Neuronal stem cell (in vitro differentiated cells): ENCODE data around the gene POLR1A.
"Not testable (repeated sequence)": the region's sequence is repeated elsewhere in the genome, so short reads cannot be mapped to it uniquely, and the experiment has no call there.

Experiments
- DNase-seq: peaks from one replicate; pipeline ENCODE4 v3.0.0-alpha.2; 2013; ENCODE audit warnings: low spot score
- H2AFZ ChIP-seq: one replicate; pipeline ENCODE4 v1.6.1; 2013; ENCODE audit warnings: mild to moderate bottlenecking, low read length, inconsistent platforms
- H2AK5ac ChIP-seq: 2 replicates; pipeline ENCODE4 v1.6.1; 2013; ENCODE audit warnings: low read depth, mild to moderate bottlenecking, inconsistent platforms, low read length, moderate library complexity, mixed read lengths
- H2BK120ac ChIP-seq: 2 replicates; pipeline ENCODE4 v1.6.1; 2013; ENCODE audit warnings: low read depth, mild to moderate bottlenecking, inconsistent platforms, low read length, moderate library complexity, mixed read lengths
- H2BK12ac ChIP-seq: one replicate; pipeline ENCODE4 v1.6.1; 2013; ENCODE audit warnings: low read length, inconsistent platforms
- H2BK15ac ChIP-seq: 2 replicates; pipeline ENCODE4 v1.6.1; 2013; ENCODE audit warnings: mild to moderate bottlenecking, low read length, inconsistent platforms, mixed read lengths
- H2BK5ac ChIP-seq: one replicate; pipeline ENCODE4 v1.6.1; 2013; ENCODE audit warnings: inconsistent platforms, mild to moderate bottlenecking, low read length, moderate library complexity
- H3K14ac ChIP-seq: one replicate; pipeline ENCODE4 v1.6.1; 2013; ENCODE audit warnings: low read length, inconsistent platforms
- H3K18ac ChIP-seq: 2 replicates; pipeline ENCODE4 v1.6.1; 2013; ENCODE audit warnings: low read length, inconsistent platforms
- H3K23ac ChIP-seq: 2 replicates; pipeline ENCODE4 v1.6.1; 2013; ENCODE audit warnings: low read depth, mild to moderate bottlenecking, mixed read lengths, low read length, inconsistent platforms; ENCODE audit not compliant: poor library complexity
- H3K27ac ChIP-seq: replicated peaks from 3 replicates; pipeline ENCODE4 v1.5.1; 2013; ENCODE audit warnings: low read length, inconsistent platforms
- H3K27me3 ChIP-seq, 3 experiments: 2 replicates each; pipeline ENCODE4 v1.6.1; 2013; ENCODE audit warnings: low read length in 3 of 3, mild to moderate bottlenecking in 2 of 3, inconsistent platforms in 1 of 3, low read depth in 1 of 3, mixed read lengths in 1 of 3, moderate library complexity in 1 of 3; ENCODE audit not compliant: control insufficient read depth in 3 of 3, insufficient read depth in 3 of 3
- H3K36me3 ChIP-seq, 2 donors: replicated peaks in 1 of 2; 2 replicates each; pipeline ENCODE4 v1.6.1; 2013; ENCODE audit warnings: low read length in 2 of 2; ENCODE audit not compliant: control insufficient read depth in 2 of 2, insufficient read depth in 2 of 2
- H3K4ac ChIP-seq: 2 replicates; pipeline ENCODE4 v1.6.1; 2013; ENCODE audit warnings: inconsistent platforms, mild to moderate bottlenecking, low read length, moderate library complexity
- H3K4me1 ChIP-seq, 2 donors: 1 replicate in 1 of 2; 2 replicates in 1 of 2; pipeline ENCODE4 v1.6.1; 2013; ENCODE audit warnings: low read length in 2 of 2, low read depth in 1 of 2; ENCODE audit not compliant: control insufficient read depth in 2 of 2, insufficient read depth in 1 of 2
- H3K4me2 ChIP-seq: one replicate; pipeline ENCODE4 v1.6.1; 2013; ENCODE audit warnings: mild to moderate bottlenecking, low read length, inconsistent platforms; ENCODE audit not compliant: insufficient read depth, poor library complexity, severe bottlenecking
- H3K4me3 ChIP-seq, 2 donors: 2 replicates each; pipeline ENCODE4 v1.5.1; 2013; ENCODE audit warnings: low read length in 2 of 2, mild to moderate bottlenecking in 2 of 2, inconsistent platforms in 1 of 2, moderate library complexity in 1 of 2
- H3K79me1 ChIP-seq: one replicate; pipeline ENCODE4 v1.6.1; 2013; ENCODE audit warnings: low read depth, mild to moderate bottlenecking, inconsistent platforms, low read length, moderate library complexity
- H3K9ac ChIP-seq: one replicate; pipeline ENCODE4 v1.6.1; 2013; ENCODE audit warnings: mild to moderate bottlenecking, low read depth, low read length, inconsistent platforms; ENCODE audit not compliant: poor library complexity
- H3K9me3 ChIP-seq, 2 donors: replicated peaks in 1 of 2; 2 replicates each; pipeline versions ENCODE3 to v1.6.1; 2013; ENCODE audit warnings: low read length in 2 of 2, mild to moderate bottlenecking in 2 of 2, inconsistent platforms in 1 of 2, low read depth in 1 of 2, mixed read lengths in 1 of 2, moderate library complexity in 1 of 2; ENCODE audit not compliant: control insufficient read depth in 2 of 2, insufficient read depth in 1 of 2
- H4K8ac ChIP-seq: one replicate; pipeline ENCODE4 v1.6.1; 2013; ENCODE audit warnings: low read depth, mild to moderate bottlenecking, inconsistent platforms, low read length, moderate library complexity
- H4K91ac ChIP-seq: one replicate; pipeline ENCODE4 v1.6.1; 2013; ENCODE audit warnings: low read length, low read depth, mild to moderate bottlenecking, inconsistent platforms; ENCODE audit not compliant: poor library complexity
- WGBS, 2 donors: extraction: QIAGEN DNeasy Blood & Tissue Kit; methylation state at CpG; one replicate each; pipeline ENCODE4 v1.1.7; 2013; ENCODE audit warnings: missing lambda C conversion rate in 2 of 2, mixed read lengths in 1 of 2; ENCODE audit not compliant: insufficient read length in 2 of 2, insufficient replicate concordance in 1 of 2; ENCODE audit errors: extremely low coverage in 2 of 2; 5-methylcytosine and 5-hydroxymethylcytosine counted together

Gene POLR1A

DNA sequence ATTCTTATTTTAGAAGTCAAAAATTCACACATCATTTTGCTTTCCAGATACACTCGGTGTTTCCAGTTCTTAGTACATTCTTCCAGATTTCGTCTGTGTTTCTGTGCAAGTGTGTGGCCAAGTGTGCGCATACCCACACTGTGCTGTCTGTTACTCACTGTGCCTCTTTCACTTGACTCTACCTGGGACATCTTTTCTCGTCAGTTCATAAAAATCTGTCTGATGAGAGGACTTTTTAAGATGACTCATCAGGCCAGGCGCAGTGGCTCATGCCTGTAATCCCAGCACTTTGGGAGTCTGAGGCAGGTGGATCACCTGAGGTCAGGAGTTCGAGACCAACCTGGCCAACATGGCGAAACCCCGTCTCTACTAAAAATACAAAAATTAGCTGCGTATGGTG, 113.6 kb downstream of the POLR1A start:
- H2BK120ac ChIP-seq, H2BK15ac ChIP-seq, H2AK5ac ChIP-seq, H2AFZ ChIP-seq, H3K4ac ChIP-seq, H3K27ac ChIP-seq, H3K9ac ChIP-seq, H3K4me2 ChIP-seq, H3K18ac ChIP-seq, H2BK5ac ChIP-seq, H2BK12ac ChIP-seq, H3K4me3 ChIP-seq, H4K8ac ChIP-seq, DNase-seq, H3K79me1 ChIP-seq, H3K23ac ChIP-seq, H3K36me3 ChIP-seq, H3K9me3 ChIP-seq, H3K27me3 ChIP-seq, H4K91ac ChIP-seq, H3K14ac ChIP-seq: not testable (repeated sequence)
- no CpG with 5 or more reads among the region's 9 CpGs for WGBS, 2 donors
- peaks cover 2 to 12% of the 10 kb centered on the region in 2 donors for H3K4me1 ChIP-seq

DNA sequence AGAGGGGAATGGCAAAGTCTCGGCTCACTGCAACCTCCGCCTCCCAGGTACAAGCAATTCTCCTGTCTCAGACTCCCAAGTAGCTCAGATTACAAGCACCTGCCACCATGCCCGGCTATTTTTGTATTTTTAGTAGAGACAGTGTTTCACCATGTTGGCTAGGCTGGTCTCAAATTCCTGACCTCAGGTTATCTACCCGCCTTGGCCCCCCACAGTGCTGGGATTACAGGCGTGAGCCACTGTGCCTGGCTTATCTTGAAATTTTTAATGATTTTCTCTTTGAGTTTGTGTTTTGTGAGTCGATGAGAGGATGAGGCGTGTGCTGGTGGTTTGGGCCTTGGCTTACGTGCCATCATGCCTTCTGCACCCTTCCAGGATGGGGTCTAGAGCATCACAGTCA, 115.6 kb downstream of the POLR1A start:
- H3K18ac ChIP-seq, result no peak overlapping the region
- H3K36me3 ChIP-seq, result no peaks in the 10 kb centered on the region
- no peak overlapping the region for H2AK5ac ChIP-seq
- no peak overlapping the region for H3K4ac ChIP-seq
- no peak overlapping the region for H4K8ac ChIP-seq
- no peaks in the 10 kb centered on the region for H3K27me3 ChIP-seq
- WGBS, 2 donors, result no CpG with 5 or more reads among the region's 8 CpGs
- H2AFZ ChIP-seq, result no peak overlapping the region
- H3K23ac ChIP-seq, result no peak overlapping the region
- H3K14ac ChIP-seq, result no peak overlapping the region
- H3K27ac ChIP-seq, result no peak overlapping the region
- no peak overlapping the region for H2BK15ac ChIP-seq
- no peak overlapping the region for H3K4me3 ChIP-seq
- H2BK12ac ChIP-seq, result no peak overlapping the region
- H4K91ac ChIP-seq, result no peak overlapping the region
- H3K79me1 ChIP-seq, result no peaks in the 10 kb centered on the region
- no peak overlapping the region for H2BK5ac ChIP-seq
- H3K4me2 ChIP-seq, result no peak overlapping the region
- no peak overlapping the region for H2BK120ac ChIP-seq
- no peaks in the 10 kb centered on the region for H3K4me1 ChIP-seq
- no peaks in the 10 kb centered on the region for H3K9me3 ChIP-seq
- DNase-seq, result no peak
- H3K9ac ChIP-seq, result no peak overlapping the region

DNA sequence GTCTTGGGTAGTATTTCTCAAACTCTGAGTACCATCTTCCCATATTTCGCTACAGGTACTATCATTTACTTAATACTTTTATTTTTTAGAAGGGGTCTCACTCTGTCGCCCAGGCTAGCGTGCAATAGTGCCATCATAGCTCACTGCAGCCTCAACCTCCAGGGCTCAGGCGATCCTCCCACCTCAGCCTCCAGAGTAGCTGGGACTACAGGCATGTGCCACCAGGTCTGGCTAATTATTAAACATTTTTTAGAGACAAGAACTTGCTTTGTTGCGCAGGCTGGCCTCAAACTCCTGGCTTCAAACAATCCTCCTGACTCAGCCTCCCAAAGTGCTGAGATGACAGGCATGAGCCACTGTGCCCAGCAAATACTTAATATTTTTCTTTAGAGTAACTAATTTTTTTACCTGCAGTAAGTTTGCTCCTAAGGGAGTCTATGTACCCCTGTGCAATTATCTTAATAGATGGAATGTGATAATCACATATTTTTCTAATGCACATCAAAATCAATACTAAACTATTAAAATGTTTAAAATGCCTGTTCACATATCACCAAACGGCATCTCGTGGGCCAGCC, 116.3 kb downstream of the POLR1A start:
- Histone ChIP-seq H2BK15ac (no peak overlapping the region), H3K27ac (no peak overlapping the region), H2AFZ (no peak overlapping the region), H3K27me3 (no peaks in the 10 kb centered on the region), H3K14ac (no peak overlapping the region), H2AK5ac (no peak overlapping the region), H3K4me3 (no peak overlapping the region), H2BK5ac (peak overlapping the region; percentile 39), H2BK12ac (no peak overlapping the region), H3K4me2 (no peak overlapping the region), H4K91ac (no peak overlapping the region), H2BK120ac (no peak overlapping the region), H3K9me3 (no peaks in the 10 kb centered on the region), H4K8ac (no peak overlapping the region), H3K9ac (no peak overlapping the region), H3K79me1 (no peaks in the 10 kb centered on the region), H3K4ac (no peak overlapping the region), H3K4me1 (no peaks in the 10 kb centered on the region), H3K36me3 (no peaks in the 10 kb centered on the region), H3K18ac (no peak overlapping the region), H3K23ac (no peak overlapping the region)
- no CpG with 5 or more reads among the region's 7 CpGs for WGBS, 2 donors
- DNase-seq, result no peak

DNA sequence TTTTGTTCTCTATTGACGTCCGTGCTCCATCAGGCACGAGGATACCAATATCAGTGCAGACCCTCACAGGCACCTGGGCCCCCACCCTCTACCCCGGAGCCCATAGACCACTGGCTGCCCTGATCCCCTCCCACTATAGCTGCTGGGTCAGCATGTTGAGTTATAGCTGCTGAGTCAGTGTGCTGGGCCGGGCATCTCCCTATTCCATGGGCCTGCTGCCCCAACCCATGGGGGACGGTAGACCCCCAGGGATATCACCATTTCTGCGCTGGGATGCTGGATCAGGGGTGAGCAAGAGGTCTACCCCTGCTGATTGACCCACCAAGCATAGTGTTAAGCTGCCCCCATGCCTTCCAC, 116.8 kb downstream of the POLR1A start:
- Histone ChIP-seq H3K27ac (no peak overlapping the region), H3K14ac (no peak overlapping the region), H2AK5ac (no peak overlapping the region), H3K4me2 (no peak overlapping the region), H2BK5ac (peak overlapping the region; percentile 39), H2AFZ (no peak overlapping the region), H2BK120ac (no peak overlapping the region), H3K27me3 (no peaks in the 10 kb centered on the region), H3K4me1 (no peaks in the 10 kb centered on the region), H3K4ac (no peak overlapping the region), H3K18ac (peak overlapping the region; percentile 85), H3K79me1 (no peaks in the 10 kb centered on the region), H4K91ac (no peak overlapping the region), H2BK15ac (peak overlapping the region; percentile 17), H3K23ac (peak overlapping the region; percentile 65), H3K36me3 (no peaks in the 10 kb centered on the region), H2BK12ac (peak overlapping the region; percentile 22), H3K4me3 (no peak overlapping the region), H3K9me3 (no peaks in the 10 kb centered on the region), H4K8ac (no peak overlapping the region), H3K9ac (no peak overlapping the region)
- no peak for DNase-seq
- WGBS, 2 donors, result no CpG with 5 or more reads among the region's 7 CpGs
